Measurements from ENCODE around the gene RAB44. TPM values are rescaled to one million over a fixed set of nuclear protein-coding genes. Genes with fewer than 3 reads are reported as not detected.

RAB44 gene
- total and polyA plus RNA-seq, 2 of the 4 experiments (the other 2 are of a cell fraction), result 0.03 TPM; not detected in 1

- Histone ChIP-seq H2AK9ac (replicated peaks; ENCODE audit: low read depth, low read length, poor library complexity) (peak overlapping the region; percentile 97), H3K27me3 (ENCODE audit: control insufficient read depth, insufficient read depth, low read length) (no peaks in the 10 kb centered on the region), H3K18ac (ENCODE audit: low read depth, low read length) (peak overlapping the region; percentile 98), H4K8ac (ENCODE audit: low read depth in 2 of 2, low read length in 2 of 2) (peak overlapping the region; percentile 91 to 100), H3K79me1 (ENCODE audit: low read depth in 1 of 2, low read length in 2 of 2) (peaks cover 9 to 46% of the 10 kb centered on the region in 2 experiments), H2BK120ac (ENCODE audit: low read depth, low read length) (peak overlapping the region; percentile 99), H3K9me3 (ENCODE audit: control insufficient read depth, insufficient read depth, low read length) (no peaks in the 10 kb centered on the region), H3K36me3 (ENCODE audit: control insufficient read depth, insufficient read depth, low read length) (peaks cover 6% of the 10 kb centered on the region; the same call in 1 of the 2 replicates), H2BK5ac (ENCODE audit: low read depth, low read length, poor library complexity, severe bottlenecking) (peak overlapping the region; percentile 99), H3K9me1 (ENCODE audit: insufficient read depth, low read length) (peaks cover 12% of the 10 kb centered on the region), H3K9ac (ENCODE audit: low read depth, low read length) (peak overlapping the region; percentile 79), H4K20me1 (ENCODE audit: insufficient read depth, low read length) (peaks cover 29% of the 10 kb centered on the region), H3K4me3 (ENCODE audit: insufficient read depth, low read depth, low read length) (peak overlapping the region; percentile 6; the same call in 1 of the 2 replicates), H3K27ac (ENCODE audit: insufficient read depth, low read length) (peak overlapping the region; percentile 88), H4K5ac (ENCODE audit: low read depth, low read length) (peak overlapping the region; percentile 99), H2BK20ac (ENCODE audit: low read depth, low read length) (peak overlapping the region; percentile 98), H2AFZ (replicated peaks; ENCODE audit: low read length, poor library complexity) (peak overlapping the region; percentile 93), H3K23ac (ENCODE audit: low read depth, low read length) (peak overlapping the region; percentile 99), H3K4me1 (ENCODE audit: control insufficient read depth, insufficient read depth, low read length) (peaks cover 19% of the 10 kb centered on the region), H2AK5ac (ENCODE audit: low read depth, low read length) (peak overlapping the region; percentile 99), H3K56ac (ENCODE audit: extremely low read depth, insufficient read depth, low read length) (peak overlapping the region; percentile 98), H3K4me2 (ENCODE audit: low read depth, low read length) (peak overlapping the region; percentile 69), H4K91ac (ENCODE audit: insufficient read depth, low read depth, low read length) (peak overlapping the region; percentile 99), H3K14ac (replicated peaks; ENCODE audit: low read depth, low read length) (peak overlapping the region; percentile 99), H3K4ac (ENCODE audit: low read depth, low read length) (peak overlapping the region; percentile 99), H2BK15ac (ENCODE audit: low read depth, low read length) (peak overlapping the region; percentile 96; the same call in 2 of the 3 replicates)
- CTCF ChIA-PET, result interaction anchor here (0.6 to 1.5 kb wide), 3 partner anchors 10 to 32 kb away, joined by 3 to 4 read pairs (median 3); no protein-coding TSS in a partner anchor
- no TSS peak for BruUV-seq (replicated peaks)
- ATAC-seq (ENCODE audit: low read depth), result peak; percentile 2; the same call in 1 of the 2 replicates
- no peak for TF ChIP-seq SMC3 (IDR thresholded peaks at IDR 0.05; ENCODE audit: low read depth, low read length)
- TF ChIP-seq RAD21 (IDR thresholded peaks at IDR 0.05; ENCODE audit: low read length), result 0 out of 2 replicates have a peak, but pooled peaks have one; percentile 0
- TF ChIP-seq CEBPB (IDR thresholded peaks at IDR 0.05; ENCODE audit: low read depth, low read length), result peak; percentile 51; the same call in 1 of the 2 replicates
- no peak for TF ChIP-seq BHLHE40 (IDR thresholded peaks at IDR 0.05; ENCODE audit: low read depth, low read length)
- no peak for TF ChIP-seq FOS (IDR thresholded peaks at IDR 0.05; ENCODE audit: low read depth, low read length)
- no peak for TF ChIP-seq MAFK (IDR thresholded peaks at IDR 0.05; ENCODE audit: low read depth, low read length)
- peak; percentile 66 for DNase-seq
- dilution Hi-C loops (cut with HindIII; ENCODE audit: low sequenced_read_pairs, unreplicated experiment), result no loop called here
- POLR2A ChIA-PET (ENCODE audit: unreplicated experiment), result interaction anchor here (0.6 to 2.1 kb wide), 5 partner anchors 9 to 1111 kb away, joined by 3 to 26 read pairs (median 5); no protein-coding TSS in a partner anchor
- in situ Hi-C loops (cut with MboI; ENCODE audit: low sequenced_read_pairs), result no loop called here
- intact Hi-C loops (cut with micrococcal nuclease), result no loop called here
- 93% methylated on average over 2 of the region's 4 CpGs; no CpG with 5 or more reads in 1 of the 2 experiments for WGBS, 2 experiments (ENCODE audit: extremely low coverage in 2 of 2, insufficient read length in 1 of 2)
These were observed 21.2 kb upstream of the RAB44 start for GRCh38 chr6:36676141-36677058.

All from IMR-90 (cell line).